HG02973 (cell line): Measurements from ENCODE around the gene TMEM200C.

Experiments used
- ATAC-seq: cut with Tn5 transposase; IDR thresholded peaks from one replicate; pipeline ENCODE4 v1.9.1; 2021; ENCODE audit warnings: moderate library complexity; ENCODE audit not compliant: unreplicated experiment

TMEM200C gene

DNA sequence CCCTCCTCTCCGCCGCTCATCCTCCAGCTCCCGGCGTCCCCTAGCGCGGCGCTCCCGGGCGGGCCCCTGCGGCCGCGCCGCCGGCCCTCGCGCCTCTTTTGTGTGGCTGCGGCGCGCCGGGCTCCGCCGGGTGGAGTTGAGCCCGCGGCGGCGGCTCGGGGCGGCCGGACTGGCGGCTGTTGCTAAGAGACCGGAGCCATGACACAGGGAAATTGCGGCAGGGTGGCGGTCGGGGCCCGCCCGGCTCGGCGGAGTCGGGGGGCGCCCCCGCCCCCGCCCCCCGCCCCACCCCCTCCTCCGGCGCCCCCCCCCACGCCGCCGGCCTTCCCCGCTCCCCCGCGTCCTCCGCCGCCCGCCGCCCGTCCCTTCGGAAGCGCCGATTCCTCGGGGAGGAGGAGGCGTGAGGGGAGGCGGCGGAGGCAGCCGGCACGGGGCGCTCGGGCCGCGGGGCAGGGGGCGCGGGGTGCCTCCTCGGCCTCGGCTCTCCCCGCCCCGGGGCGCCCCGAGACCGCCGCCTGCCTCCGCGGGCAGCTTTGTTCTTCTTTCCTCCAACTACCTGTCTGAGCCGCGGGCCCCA is at the start of gene TMEM200C:
TSS of gene TMEM200C (minus strand) at position 224 of the 577 bp plus-strand sequence. CDS start 3,459 bp downstream, outside the sequence.
- ATAC-seq: no peak

DNA sequence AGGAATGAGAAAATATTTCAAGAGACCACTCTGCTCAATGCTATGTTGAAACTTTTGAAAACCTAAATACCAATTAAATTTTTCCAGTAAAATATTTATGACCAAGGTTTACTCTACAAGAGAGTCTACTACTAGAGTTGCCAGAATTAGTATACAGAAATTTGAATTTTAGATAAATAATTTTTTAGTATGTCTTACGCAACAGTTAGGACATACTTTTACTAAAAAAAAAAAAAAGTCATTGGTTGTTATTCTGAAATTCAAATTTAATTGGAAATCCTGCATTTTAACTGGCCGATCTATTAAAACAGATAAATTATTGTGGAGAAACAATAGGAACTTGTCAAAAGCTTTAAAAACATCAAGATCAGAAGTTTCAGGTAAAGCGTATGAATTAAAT is 49.1 kb upstream of the TMEM200C start:
- no peak for ATAC-seq

DNA sequence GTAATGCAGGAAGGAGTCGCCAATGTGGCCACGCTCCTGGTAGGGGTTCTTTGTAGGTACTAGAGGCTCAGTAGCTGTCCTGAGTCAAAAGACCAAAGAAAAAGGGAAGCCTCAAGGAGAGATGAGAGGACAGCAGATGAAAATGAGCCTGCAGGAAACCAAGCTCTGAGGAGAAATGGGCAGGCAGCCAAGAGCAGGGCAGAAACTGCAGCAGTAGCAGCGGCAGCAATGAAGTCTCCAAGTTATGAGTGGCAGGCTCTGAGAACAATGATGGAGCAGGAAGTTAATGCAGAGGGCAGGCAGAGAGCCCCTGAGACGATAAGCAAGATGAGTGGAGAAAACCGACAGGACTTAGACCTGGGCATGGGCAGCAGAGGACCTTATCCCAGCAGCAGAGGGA is 48.2 kb upstream of the TMEM200C start:
- no peak for ATAC-seq

DNA sequence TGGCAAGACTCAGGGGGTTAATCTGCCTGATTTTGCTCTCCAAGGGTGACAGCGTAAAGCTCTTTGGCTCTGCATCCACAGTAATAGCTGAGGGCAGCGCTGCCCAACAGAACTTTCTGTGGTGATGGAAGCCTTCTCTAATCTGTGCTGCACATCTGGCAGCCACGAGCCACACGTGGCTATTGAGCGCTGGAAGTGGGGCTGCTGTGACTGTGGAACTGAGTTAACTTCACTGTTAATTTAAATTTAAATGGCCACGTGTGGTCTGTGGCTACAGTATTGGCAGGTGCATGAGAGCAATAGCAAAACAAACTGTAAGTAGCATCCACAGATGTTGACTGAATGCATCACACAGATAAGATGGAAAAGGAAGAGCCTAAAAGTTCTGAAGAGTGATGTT is 47.3 kb upstream of the TMEM200C start:
- no peak for ATAC-seq

DNA sequence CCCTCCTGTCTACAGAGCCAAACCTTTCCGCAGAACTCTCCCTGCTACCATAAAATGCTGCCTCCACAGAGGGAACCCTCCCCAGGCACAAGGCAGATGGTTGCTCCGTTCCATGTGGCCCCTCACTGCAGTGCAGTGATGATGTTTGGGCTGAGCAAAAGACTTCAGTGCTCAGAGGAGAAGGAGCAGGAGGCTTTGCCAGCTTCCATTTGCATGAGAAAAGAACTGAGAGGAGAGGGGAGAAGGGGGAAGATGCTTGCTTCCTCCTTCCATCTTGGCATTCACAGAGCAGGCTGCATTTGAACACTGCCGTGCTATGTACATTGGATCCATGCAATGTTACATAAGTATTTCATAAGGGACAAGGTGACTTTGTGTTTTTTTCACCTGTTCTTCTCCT is 46.6 kb upstream of the TMEM200C start:
- ATAC-seq: no peak

DNA sequence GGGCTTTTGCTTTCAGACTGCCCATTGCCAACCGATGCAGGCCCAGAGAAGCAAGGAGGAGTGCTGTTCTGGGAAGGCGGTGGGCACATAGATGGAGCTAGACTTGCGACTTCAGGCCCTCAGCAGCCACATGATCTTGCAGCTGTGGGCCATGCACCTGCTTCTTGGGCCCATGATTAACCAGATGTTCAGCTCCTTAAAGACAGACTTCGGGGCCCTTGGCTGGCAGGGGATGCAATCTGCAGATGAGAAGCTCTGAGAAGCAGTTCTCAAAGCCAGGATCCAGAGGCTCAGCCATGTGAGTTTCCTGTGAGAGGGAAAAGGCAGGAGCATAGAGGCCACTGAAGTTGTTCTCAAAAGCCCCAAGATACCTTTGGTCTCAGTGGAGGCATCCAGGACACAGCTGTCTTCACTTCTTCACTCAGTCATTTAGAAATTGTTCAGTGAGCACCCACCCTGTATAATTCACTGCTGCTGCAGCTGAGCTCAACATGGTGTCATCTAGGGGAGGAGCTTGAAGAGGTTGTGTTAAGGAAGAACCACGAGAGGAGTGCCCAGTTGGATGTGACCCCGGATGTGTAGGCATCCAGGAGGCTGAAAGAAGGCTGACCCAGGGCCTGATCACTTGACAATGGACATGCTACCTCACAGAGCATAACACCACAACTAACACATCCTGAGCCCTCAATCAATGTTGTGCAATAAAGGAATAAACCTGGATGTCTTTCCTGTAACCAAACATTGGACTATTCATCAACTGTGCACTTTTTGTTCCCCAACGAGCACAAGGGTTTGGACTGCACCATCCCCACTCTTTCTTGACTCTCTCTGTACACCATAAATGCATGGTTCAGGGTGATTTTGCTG is 44.7 kb upstream of the TMEM200C start:
- no peak for ATAC-seq

DNA sequence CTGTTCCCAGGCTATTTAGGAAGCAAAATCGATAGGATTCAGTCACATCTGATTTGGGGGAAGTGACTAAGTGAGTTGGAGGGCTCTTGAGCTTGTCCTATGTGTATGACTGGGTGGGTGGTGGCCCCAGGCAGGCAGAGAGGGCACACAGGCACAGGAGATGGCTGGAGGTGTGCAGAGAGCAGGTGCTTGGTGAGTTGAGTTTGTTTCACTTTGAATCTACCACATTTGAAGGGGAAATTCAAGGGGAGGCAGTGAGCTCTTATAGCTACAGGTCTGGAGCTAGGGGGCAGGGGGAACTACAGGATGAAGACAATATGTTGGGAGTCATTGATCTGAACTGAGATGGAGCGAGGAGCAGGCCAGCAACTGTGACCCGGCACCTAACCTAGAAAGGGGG is 42.5 kb upstream of the TMEM200C start:
- no peak for ATAC-seq

DNA sequence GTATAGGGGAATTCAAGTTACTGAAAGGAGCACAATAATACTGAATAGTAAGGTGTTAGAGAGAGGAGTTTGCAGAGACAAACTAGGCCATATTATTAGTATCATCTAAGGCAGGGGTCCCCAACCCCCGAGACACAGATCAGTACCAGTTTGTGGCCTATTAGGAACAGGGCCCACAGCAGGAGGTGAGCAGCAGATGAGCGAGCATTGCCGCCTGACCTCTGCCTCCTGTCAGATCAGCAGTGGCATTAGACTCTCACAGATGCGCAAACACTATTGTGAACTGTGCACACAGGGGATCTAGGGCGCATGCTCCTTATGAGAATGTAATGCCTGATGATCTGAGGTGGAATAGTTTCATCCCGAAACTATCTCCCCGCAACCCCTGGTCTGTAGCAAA is 41.8 kb upstream of the TMEM200C start:
- no peak for ATAC-seq

DNA sequence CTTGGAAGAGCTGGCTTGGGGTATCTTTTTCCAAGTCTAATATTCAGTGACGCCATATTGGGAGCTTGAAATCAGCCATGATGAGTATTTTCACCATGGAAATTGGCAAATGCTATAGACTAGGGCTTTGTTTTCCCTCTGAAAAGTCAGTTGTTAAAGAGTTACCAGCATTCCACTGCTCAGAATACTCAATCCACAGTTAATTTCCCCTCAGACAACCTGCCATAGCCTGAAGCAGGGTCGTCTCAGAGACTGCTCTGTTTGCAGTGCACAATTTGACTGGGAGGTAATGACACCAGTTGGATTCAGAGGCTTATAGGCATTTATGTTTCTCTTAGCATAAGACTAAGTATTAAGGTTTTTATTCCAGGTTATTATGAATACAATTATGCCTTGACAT is 35.5 kb upstream of the TMEM200C start:
- no peak for ATAC-seq

DNA sequence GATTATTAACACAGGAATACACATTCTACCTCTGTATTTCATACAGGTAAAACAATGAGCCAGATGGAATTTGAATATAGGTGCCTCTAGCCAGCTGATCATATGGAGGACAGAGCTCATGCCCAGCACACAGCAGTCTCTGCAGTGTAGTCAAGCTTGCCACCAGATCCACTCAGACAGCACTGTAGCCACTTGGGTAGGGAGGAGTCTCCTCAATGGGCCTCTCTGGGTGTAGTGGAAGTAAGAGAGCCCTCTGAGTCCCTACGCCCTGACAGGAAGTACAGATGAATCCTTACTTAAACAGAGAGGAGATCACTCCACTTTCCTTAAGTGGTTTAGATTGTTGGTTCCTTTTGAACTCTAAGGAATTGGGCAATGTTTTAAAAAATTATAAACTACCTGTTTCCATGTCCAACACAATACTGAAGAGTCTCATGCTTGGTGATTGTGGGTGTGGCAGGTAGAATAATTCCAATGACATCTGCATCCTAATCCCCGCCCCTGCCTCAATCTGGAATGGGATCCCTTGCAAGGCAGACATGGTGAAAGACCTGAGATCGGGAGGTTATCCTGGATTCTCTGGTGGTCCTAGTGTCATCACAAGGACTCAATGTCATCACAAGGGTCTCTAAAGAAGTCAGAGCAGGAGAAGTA is 23.0 kb upstream of the TMEM200C start:
- ATAC-seq: no peak

DNA sequence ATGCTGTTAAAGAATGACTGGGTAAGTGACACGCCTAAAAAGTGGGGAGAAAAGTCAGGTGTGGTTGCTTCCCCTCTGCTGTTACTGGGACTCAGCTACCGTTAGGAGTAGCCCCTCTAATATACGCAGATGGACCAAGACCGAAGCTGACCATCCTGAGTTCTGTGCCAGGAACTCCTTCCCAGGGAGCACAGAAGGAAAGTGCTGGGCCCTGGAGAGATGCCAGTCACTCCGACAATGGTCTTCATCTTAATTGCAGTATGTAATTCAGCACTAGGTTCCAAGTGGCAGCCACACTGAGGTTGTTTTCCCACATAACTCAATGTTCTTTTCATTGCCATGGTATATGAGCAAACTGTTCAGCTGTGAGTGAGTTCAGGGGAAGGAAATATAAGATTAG is 19.6 kb upstream of the TMEM200C start:
- no peak for ATAC-seq

DNA sequence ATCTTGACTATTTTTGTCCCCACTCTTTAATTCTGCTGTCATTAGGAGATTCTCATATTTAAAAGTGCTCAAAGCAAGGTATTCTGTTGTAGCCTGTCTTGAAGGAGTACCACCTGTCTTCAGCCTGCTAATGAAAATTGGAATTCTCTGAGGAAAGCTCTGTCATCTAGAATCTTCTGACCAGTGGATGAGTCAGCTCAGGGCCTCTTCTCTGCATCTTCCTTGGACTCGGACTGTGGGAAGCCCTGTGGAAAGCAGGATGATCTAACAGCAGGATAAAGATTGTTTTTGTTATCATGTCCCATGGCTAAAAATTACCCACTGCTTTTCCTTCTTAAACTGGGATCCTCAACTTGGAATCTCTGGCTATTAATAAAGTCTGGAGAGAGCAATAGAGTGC is 18.7 kb upstream of the TMEM200C start:
- ATAC-seq: no peak

DNA sequence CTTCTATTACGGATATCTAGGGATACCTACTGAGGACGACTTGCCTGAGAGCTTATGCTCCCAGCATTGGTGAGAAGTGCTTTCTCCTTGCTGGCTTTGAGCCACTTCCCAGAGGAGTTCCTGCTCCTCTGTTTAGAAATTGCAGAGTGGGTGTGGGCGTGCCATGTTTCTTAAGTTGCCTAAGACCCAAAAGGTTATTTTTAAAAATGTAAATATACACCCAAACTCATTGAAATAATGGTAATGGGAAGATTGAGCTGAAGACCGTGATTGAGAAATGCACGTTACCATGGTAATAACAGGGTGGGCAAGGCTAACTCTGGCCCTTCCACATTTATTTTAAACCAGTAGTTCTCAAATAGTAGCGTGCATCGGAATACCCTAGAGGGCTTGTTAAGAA is 17.2 kb upstream of the TMEM200C start:
- no peak for ATAC-seq

DNA sequence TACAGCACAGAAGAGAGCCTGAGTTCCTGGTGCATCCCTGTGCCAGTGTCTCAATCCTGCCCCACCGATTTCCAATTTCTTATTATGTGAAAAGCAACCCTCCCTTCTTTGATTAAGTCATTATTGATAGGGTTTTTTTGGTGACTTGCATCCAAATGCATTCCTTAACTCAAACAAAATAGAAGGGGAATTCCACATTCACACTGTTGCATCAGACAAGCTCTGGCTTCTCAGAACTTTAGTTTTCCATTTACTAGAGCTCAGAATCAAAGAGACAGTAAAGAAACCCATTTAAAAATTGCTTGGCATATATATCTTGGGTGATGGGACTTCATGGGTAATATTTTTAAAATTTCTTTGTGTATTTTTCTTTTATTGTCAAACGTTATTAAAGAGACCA is 13.8 kb upstream of the TMEM200C start:
- ATAC-seq: no peak

DNA sequence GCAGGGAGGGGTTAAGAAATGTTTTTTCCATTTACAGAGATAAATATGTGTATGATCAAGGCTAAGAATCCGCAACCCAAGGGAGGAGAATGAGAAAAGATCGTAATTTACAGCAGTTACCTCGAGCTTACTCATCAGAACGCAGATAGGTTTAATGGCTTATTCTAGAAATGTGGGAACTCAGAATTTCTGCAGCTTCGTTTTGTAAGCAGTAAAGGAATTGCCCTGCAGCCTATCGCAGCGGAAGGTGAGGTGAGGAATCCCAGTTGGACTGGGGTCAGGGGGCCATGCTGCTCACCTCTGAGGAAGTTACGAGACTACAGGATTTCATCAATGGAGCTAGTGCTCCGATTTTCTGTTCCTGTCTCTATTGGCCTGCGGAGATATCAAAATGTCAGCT is 8.1 kb upstream of the TMEM200C start:
- no peak for ATAC-seq

DNA sequence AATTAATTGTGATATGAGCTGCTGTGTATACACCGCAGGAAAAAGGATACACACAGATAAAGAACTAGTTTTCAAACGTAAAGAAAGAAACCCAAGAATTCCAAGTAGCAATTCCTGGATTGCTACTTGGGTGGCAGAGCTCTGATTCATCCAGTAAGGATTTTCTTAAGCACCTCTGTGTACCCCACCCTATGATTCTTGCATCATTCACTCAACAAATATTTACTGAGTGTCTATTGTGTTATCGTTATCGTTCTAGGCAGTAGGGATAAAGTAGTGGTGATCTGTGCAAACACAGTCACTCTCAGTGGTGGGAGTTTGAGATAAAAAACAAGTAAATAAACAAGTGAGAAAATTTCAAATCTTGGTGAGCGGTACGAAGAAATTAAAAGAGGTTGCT is 4.9 kb upstream of the TMEM200C start:
- no peak for ATAC-seq

DNA sequence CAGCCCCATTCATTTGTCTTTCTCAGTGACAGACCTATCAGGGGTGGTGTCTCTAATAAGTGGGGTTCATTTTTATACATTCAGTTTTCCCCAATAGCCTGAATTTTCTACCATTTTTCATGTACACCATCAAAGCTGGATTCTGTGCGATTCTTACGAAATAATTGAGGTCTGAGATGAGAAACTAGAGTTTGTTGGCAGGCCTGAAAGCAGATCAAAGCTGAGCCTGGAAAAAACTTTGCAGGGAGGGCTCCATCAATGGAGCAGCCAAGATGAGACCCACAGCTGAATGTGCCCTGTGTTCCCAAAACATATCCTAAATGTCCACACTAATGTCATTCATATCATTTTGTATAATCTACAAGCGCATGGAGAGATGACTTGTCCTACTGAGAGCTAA is 4.5 kb upstream of the TMEM200C start:
- ATAC-seq: no peak

DNA sequence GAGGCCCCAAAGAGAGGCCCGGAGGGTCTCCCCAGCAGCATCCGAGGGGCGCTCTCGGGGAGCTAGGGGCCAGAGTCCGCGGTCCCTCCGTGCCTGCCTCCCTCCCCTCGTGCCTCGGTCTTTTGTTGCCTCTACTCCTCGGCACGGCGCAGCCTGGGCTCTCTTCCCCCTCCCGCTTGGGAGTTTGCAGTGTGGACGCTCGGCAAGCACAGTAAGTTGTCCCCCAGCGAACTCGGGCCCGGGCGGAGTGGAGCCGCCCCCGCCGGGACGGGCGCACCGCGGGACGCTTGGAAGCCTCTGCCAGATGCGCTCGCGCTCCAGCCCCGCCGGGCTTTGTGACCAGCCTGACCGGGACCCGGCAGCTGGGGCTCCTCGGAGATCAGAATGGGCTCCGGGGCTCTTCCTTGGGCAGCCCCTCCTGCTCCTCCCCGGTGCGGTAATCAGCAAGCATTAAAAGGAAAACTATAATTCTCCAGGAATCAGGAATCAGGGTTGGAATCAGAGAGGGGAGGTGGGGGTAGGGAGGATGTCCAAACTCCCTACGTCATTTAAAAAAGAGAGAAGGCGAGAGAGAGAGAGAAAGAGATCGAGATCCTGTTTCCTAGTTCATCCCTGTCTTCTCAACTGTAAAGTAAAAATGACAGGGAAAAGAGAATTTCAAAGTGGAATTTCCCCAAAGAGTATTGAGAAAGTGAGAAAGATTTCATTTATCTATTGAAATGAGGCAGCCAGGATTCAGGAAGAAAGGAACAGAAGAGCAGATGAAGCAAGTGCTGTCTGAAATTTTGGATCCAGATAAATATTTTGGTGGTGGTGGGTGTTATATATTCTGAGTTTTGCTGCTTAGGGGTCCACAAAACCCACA is 786 bp upstream of the TMEM200C start:
- no peak for ATAC-seq

DNA sequence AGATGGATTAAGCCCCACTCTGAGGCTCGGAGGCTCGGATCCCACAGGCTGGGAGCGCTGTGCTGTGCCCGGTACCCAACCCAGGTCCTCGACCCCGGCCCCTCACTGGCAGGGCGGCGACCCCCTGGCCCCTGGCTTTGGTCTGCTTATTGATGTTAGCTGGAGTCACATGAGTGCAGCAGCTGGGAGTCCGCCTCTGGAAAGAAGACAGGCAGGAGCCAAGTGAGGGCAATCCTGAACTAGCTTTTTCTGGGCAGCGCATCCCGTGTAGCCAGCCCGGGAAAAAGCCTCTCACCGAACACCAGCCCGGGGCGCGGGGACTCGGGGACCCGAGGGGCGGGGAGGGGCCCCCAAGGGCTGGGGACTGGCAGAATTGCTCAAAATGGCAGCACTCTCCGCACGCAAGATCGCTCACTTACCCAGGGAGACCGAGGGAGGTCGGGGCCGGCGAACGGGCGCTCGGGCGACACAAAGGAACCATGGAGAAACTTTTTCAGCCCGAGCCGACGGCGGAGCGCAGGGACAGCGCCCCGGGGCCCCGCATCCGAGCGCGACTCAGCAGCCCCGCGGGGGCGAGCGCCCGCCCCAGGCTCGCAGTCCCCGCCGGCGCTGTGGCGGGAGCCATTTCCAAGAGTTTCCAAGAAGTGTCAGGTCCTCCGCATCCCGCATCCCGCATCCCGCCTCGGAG is 567 bp downstream of the TMEM200C start:
- ATAC-seq: no peak

DNA sequence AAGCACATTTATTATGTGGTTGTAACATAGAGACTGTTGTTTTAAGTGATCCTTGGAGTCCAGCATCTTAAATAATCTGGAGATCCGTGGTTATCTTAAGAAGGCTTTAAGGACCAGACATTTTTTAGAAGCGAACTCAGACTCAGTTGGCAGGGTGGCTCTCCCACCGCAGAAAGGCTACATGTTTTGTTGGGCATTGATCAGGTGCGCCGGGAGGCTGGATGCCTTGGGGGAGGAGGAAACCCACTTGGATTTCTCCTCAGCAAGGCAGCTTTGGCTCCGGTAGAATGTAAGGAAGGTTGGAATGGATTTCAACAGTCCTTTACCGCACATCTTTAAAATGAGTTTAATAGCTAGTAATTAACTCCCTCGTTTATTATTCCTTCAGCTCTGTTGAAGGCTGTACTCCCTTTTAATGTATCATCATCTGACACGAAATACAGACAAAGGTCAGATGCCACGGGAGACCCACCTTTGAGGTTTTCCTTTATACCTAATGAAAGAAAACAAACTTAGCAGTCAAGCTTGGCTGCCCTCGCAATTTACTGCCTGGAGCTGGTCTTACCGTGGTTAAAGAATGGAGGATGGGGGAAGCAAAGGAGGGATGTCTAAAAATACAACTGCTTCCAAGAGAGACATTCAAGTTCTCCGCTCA is 1.2 kb downstream of the TMEM200C start:
- ATAC-seq: no peak
